Activated T-helper 1 cell treated with anti-CD3 and anti-CD28 coated beads, Interleukin-2, amount 50 U/mL, for 16 hours (primary cell): Measurements from ENCODE around the gene RPLP1.

Experiments
- DNase-seq, 2 donors: peaks; one replicate each; pipeline ENCODE4 v3.0.0-alpha.2; 2020; ENCODE audit warnings: low read depth in 1 of 2, low spot score in 1 of 2

The RPLP1 gene

DNA sequence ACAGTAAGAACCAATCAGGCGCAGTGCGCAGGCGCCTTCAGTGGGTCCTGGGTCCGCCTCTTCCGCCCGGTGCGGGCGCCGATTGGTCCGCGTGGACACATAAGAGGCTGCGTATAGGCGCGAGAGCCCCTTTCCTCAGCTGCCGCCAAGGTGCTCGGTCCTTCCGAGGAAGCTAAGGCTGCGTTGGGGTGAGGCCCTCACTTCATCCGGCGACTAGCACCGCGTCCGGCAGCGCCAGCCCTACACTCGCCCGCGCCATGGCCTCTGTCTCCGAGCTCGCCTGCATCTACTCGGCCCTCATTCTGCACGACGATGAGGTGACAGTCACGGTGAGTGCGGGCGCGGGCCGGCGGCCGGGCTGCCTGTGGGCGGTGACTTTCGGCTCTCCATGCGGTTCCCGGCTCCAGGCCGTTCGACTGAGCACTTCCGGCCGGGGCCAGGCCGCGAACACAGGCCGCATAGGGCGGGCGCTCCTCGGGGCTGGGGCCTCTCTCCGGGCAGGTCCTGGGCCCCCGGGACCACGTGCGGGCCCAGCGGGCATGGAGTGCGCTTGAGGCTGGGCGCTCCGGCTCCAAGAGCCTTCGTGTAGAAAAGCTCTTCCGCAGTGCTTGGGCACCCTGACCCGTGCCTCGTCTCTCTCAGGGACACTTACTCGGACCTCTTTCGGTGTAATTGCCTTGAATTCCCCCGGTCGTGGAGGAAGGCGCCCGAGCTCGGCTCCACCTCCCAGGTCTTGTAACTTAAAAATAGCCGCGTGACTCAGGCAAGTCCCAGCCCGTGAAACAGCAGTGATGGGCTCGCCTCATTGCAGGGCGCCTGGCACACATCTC is at the start of gene RPLP1:
TSS of gene RPLP1 (plus strand) at position 127 of the 830 bp plus-strand sequence. CDS start at position 258, 131 bp downstream.
- peak; percentile 89 to 94 for DNase-seq

GRCh38 chr15:69403594-69403993 is 49.0 kb upstream of the RPLP1 start:
- DNase-seq = no peak

- DNase-seq = no peak
These were observed 47.5 kb upstream of the RPLP1 start for GRCh38 chr15:69405110-69405509.

- no peak for DNase-seq
These were observed 44.8 kb upstream of the RPLP1 start for GRCh38 chr15:69407719-69408400.

DNA sequence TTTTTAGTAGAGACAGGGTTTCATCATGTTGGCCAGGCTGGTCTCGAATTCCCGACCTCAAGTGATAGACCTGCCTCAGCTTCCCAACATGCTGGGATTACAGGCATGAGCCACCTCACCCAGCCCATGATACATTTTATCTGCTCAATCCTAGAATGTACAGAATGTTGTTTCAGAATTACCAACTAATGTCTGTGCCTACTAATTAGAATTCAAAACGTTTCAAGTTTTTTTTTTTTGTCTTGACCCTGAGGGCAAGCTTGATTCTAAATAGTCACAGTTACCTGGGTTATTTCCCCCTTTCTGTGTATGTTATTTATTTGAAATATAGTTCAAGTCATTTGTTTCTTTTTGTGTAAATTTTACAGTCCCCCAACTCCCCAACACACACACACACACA is 43.8 kb upstream of the RPLP1 start:
- DNase-seq = no peak

GRCh38 chr15:69410248-69410874 is 42.3 kb upstream of the RPLP1 start:
- no peak for DNase-seq

- DNase-seq = no peak
These were observed 40.3 kb upstream of the RPLP1 start for GRCh38 chr15:69412274-69412673.

DNA sequence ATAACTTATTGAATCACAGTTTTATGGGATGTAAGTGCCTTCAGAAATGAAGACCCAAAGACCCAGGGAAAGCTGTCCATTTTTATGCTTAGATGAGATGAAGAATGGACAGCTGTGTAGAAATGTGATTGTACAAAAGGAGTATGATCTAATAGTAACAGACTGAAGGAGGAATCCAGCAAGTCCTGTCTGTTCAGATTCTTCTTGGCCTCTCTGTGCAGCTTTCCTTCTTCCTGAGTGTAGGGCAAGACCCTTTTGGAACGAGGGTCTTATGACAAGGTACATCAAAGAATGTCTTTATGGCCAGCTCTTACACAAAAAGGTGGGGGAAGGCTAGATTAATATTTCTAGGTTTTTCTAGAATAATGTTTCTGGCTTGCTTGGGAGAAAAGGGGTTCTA is 39.9 kb upstream of the RPLP1 start:
- DNase-seq = no peak

DNA sequence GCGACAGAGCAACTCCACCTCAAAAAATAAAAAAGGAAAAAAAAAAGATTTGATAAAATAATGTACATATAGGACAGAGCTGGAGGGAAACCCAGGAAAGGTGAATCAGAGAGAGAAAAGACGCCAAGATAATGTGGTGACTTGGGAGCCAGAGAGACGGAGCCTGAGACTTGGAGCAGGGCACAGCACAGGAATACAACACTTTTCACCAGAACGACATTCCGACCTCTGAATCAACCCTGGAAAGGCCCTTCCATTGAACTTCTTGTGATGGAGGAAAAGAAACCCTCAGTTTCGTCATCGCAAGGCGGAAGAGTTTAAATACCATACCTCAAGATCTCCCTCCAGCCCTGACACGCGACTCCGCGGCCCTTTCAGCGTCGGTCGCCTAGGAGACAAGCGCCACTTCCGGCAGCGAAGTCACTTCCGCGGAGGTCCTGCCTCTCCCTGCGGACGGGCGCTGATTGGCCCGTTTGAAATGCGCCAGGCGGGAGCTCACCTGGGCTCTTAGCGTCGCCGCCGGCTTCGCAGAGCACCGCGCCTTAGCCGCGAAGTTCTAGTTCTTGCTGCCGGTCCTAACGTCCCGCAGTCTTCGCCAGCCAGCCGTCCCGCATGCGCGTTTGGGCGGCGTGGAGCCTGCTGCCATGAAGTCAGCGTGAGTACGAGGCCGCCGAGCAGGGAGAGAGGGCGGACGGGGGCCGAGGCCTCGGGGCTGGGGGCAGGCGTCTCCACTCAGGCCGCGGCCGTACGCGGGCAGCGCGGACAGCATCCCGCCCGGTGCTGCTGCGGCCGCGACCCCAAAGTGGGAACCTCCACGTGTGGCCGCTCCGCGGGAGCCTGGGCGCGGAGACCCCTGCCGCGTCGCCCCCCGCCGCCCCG is 38.6 kb upstream of the RPLP1 start, which contains the start of gene KIF23:
TSS of gene KIF23 (plus strand) at position 528 of the 879 bp plus-strand sequence. CDS start at position 645, 117 bp downstream.
- DNase-seq = peak; percentile 85 to 88

- no peak for DNase-seq
These were observed 37.9 kb upstream of the RPLP1 start for GRCh38 chr15:69414701-69415167.

DNA sequence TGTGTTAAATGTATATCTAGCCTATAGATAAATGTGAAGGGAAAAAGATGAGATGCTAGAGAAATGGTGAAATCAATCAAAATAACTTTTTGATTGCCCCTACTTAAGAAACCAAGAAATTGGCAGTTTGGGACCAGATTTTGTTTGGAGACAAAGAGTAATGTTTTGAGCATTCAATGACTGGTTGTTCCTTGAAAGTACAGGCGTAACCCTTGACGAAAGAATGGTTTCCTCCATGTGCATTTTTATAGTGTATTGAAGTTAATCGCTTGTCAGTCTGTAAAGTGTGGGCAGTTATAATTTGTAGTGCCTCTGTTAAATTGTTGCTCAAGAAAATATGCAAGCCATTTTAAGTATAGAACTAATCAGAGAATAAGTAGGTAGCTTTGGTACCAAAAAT is 37.2 kb upstream of the RPLP1 start:
- DNase-seq = no peak

DNA sequence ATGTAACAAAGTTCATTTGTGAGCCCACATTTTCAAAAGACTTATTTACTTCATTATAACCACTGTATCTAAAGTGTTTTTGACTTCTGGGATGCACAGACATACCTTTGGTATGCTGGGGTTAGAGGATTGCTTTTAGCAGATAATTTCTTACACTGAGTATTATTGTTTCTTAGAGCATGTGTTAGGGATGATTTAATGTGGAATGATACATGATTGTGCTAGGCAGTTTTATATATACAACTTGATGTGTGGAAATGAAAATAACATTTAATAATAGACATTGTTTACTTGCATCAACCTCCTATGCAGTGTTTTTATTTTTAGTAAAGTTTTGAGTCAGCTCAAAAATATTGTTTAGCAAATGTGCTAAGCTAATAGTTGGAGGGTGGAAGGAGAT is 35.0 kb upstream of the RPLP1 start:
- DNase-seq = no peak

- DNase-seq = no peak
These were observed 31.1 kb upstream of the RPLP1 start for GRCh38 chr15:69421498-69421897.

DNA sequence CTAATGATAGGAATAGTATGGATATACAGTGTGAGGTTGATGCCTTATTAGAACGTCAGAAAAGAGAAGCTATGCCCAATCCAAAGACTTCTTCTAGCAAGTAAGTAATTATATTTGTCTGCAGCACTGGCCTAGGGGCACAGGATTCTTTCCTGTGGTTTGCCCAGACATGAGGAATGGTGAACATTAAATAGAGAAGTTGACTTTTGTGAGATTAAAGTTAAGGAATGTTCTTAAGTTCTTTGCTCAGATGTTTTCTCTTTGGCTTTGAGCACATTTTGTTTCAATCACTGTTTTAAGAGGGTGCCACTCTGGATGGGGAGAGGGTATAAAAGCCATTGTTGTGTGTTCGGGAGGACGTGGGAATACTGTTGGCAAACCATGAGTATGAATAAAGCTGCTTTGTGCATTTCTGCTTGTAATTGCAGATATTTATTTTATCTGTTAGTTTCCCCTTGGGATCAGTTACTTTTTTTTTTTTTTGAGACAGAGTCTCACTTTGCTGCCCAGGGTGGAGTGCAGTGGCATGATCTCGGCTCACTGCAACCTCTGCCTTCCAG is 30.2 kb upstream of the RPLP1 start:
- no peak for DNase-seq

GRCh38 chr15:69424001-69424400 is 28.6 kb upstream of the RPLP1 start:
- no peak for DNase-seq

- DNase-seq = no peak
These were observed 27.7 kb upstream of the RPLP1 start for GRCh38 chr15:69424748-69425413.

GRCh38 chr15:69433831-69434230 is 18.8 kb upstream of the RPLP1 start:
- no peak for DNase-seq

DNA sequence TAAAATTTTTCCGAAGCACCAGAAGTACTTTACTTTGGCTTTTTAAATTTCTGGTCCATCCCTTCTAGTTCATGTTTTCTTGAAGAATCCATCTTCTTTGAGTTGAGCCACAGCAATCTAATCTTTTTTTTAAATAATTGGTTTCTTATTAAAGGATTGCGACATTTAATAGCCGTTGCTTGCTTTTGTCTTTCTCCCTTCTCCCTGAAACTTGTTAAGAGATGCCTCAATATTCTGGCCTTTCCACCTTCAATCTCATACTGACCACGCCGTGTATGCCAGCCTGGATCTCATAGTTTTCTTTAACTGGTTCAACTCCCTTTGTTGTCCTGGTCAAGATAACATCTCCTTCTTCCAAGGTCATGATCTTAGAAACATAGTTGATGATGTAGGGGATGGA is 18.4 kb upstream of the RPLP1 start:
- DNase-seq = no peak

GRCh38 chr15:69434679-69435078 is 17.9 kb upstream of the RPLP1 start:
- no peak for DNase-seq

DNA sequence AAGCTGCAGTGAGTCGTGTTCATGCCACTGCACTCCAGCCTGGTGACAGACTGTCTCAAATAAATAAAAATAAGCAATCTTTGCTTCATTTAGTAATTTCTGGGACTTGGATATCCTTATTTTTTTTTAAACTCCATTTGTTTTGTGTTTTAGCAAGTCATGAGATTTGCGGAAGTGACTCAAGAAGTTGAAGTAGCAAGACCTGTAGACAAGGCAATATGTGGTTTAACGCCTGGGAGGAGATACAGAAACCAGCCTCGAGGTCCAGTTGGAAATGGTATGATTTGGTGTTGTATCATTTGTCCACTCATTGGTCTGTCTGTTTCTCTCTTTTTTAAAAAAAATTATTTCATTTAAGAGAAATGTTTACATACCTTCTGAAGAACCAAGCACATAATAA is 16.6 kb upstream of the RPLP1 start:
- no peak for DNase-seq
